Muscle of arm (tissue), 12 donors: ENCODE measurements around the gene PEAK3. TPM values are rescaled to one million over a fixed set of nuclear protein-coding genes. Genes with fewer than 3 reads are reported as not detected.

Experiments
- DNase-seq: peaks from one replicate; pipeline ENCODE4 v3.0.0-alpha.2; 2013
- polyA plus RNA-seq, 12 donors: library from polyadenylated mRNA; unstranded; fragments of 120-200 nt; gene quantifications; one replicate each; pipeline ENCODE4 v1.2.1, GENCODE V29; 2013; ENCODE audit not compliant: insufficient read length in 12 of 12

Gene PEAK3
- polyA plus RNA-seq, 12 donors = 0.05 to 0.16 (median 0.09) TPM; not detected in 5

- DNase-seq = no peak
Observed at GRCh38 chr19:2315818-2316353, 33.9 kb upstream of the PEAK3 start.

- DNase-seq = no peak
Observed at GRCh38 chr19:2315121-2315817, 33.3 kb upstream of the PEAK3 start.

GRCh38 chr19:2312820-2313501 lies 31.0 kb upstream of the PEAK3 start:
- DNase-seq = no peak

GRCh38 chr19:2311093-2311492 lies 29.1 kb upstream of the PEAK3 start:
- DNase-seq = no peak

GRCh38 chr19:2309734-2310362 lies 27.9 kb upstream of the PEAK3 start:
- no peak for DNase-seq

- DNase-seq = no peak
Observed at GRCh38 chr19:2308114-2308556, 26.2 kb upstream of the PEAK3 start, which contains the start of gene LINGO3. TSS of gene LINGO3 (minus strand) at chr19:2308154. CDS start at chr19:2291776, 16,378 bp downstream.

- DNase-seq = no peak
Observed at GRCh38 chr19:2307518-2308012, 25.6 kb upstream of the PEAK3 start.

GRCh38 chr19:2306971-2307370 lies 25.0 kb upstream of the PEAK3 start:
- no peak for DNase-seq

GRCh38 chr19:2306281-2306806 lies 24.4 kb upstream of the PEAK3 start:
- DNase-seq = no peak

GRCh38 chr19:2305452-2306280 lies 23.7 kb upstream of the PEAK3 start:
- no peak for DNase-seq

GRCh38 chr19:2303211-2303798 lies 21.3 kb upstream of the PEAK3 start:
- DNase-seq = no peak

GRCh38 chr19:2302319-2303210 lies 20.6 kb upstream of the PEAK3 start:
- peak; percentile 54 for DNase-seq

GRCh38 chr19:2300533-2300932 lies 18.6 kb upstream of the PEAK3 start:
- no peak for DNase-seq

- DNase-seq = no peak
Observed at GRCh38 chr19:2296141-2296540, 14.2 kb upstream of the PEAK3 start.

- DNase-seq = no peak
Observed at GRCh38 chr19:2294687-2295335, 12.8 kb upstream of the PEAK3 start.

- no peak for DNase-seq
Observed at GRCh38 chr19:2291185-2291751, 9.3 kb upstream of the PEAK3 start.

GRCh38 chr19:2290441-2291184 lies 8.6 kb upstream of the PEAK3 start:
- no peak for DNase-seq
